GM12864 (cell line): ENCODE data around the gene FAM107B.

Experiments used
- DNase-seq: peaks from one replicate; pipeline ENCODE4 v3.0.0-alpha.2; 2011; ENCODE audit warnings: low read depth
- H3K4me3 ChIP-seq: 2 replicates; pipeline ENCODE4 v1.5.1; 2011; ENCODE audit warnings: mild to moderate bottlenecking, low read depth, low read length, control low read depth
- TF ChIP-seq, protein P1 (sequence below): IDR thresholded peaks from 2 replicates; pipeline ENCODE4 v1.5.1; 2011; ENCODE audit warnings: low read depth, mild to moderate bottlenecking, moderate library complexity, low read length, control low read depth, inconsistent platforms; ENCODE audit errors: missing control alignments

Gene FAM107B

DNA sequence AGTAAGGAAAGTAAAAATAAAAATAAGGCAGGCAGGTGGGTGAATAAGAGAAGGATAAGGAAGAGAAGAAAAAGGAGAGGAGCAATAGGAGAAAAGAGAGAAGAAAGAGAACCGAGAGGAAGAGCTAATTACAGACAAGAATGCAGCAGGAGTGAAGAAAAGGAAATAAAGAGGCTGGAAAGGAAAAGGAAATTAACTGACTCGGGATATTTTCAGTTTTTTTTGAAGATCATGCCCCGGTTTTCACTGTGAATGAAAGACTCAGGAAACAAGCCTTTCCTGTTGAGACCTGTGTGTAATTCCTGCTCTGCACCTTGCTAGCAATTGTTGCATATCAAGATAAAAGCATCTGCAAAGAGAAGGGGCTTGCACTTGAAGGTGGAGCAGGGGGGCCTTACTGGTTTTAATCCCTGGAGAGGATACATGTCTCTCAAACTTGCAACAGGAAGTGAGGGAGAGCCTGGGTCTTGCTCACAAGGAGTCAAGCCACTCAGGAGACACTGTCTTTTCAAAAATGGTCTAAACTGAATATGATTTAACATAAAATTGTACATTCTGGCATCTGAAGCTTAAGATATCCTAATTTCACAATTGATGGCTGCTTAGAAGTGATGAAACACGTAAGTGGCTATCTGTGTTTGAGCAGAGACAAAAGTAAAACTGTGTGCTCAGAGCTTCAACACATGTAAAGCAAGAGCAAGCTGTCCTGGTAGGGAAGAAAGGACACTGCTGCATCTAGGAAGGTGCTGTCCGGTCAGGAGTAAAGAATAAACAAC, 157.6 kb downstream of the FAM107B start:
- no peak for DNase-seq
- H3K4me3 ChIP-seq, result no peak overlapping the region
- TF ChIP-seq, protein P1, sequence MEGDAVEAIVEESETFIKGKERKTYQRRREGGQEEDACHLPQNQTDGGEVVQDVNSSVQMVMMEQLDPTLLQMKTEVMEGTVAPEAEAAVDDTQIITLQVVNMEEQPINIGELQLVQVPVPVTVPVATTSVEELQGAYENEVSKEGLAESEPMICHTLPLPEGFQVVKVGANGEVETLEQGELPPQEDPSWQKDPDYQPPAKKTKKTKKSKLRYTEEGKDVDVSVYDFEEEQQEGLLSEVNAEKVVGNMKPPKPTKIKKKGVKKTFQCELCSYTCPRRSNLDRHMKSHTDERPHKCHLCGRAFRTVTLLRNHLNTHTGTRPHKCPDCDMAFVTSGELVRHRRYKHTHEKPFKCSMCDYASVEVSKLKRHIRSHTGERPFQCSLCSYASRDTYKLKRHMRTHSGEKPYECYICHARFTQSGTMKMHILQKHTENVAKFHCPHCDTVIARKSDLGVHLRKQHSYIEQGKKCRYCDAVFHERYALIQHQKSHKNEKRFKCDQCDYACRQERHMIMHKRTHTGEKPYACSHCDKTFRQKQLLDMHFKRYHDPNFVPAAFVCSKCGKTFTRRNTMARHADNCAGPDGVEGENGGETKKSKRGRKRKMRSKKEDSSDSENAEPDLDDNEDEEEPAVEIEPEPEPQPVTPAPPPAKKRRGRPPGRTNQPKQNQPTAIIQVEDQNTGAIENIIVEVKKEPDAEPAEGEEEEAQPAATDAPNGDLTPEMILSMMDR, result no peak

DNA sequence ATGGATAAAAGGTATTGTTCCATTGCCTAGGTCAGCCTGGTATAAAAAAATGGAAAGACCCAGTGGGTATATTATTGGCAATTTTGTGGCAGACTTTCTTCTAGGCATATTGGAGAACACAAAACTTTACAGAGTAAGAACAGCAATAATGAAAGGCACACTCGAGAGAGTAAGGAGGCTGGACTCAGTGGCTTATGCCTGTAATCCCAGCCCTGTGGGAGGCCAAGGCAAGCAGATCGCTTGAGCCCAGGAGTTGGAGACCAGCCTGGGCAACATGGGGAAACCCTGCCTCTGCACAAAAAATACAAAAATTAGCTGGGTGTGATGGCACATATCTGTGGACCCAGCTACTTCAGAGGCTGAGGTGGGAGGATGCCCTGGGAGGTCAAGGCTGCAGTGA, 158.2 kb downstream of the FAM107B start:
- H3K4me3 ChIP-seq, result no peak overlapping the region
- DNase-seq, result no peak
- TF ChIP-seq, protein P1, result no peak

DNA sequence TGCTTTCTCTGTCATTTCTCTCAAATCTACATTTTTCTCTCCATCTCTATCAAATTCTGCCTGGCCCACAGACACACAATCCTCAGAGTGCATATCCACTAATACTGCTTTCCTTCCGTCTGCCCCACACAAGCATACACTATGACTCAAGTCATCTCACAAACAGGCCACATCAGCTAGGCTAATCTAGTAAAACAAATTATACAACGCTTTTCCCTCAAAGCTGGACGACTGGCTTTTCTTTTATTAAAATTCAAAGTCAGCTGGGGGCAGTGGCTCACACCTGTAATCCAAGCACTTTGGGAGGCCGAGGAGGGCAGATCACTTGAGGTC, 161.1 kb downstream of the FAM107B start:
- TF ChIP-seq, protein P1, result no peak
- no peak for DNase-seq
- no peak overlapping the region for H3K4me3 ChIP-seq

DNA sequence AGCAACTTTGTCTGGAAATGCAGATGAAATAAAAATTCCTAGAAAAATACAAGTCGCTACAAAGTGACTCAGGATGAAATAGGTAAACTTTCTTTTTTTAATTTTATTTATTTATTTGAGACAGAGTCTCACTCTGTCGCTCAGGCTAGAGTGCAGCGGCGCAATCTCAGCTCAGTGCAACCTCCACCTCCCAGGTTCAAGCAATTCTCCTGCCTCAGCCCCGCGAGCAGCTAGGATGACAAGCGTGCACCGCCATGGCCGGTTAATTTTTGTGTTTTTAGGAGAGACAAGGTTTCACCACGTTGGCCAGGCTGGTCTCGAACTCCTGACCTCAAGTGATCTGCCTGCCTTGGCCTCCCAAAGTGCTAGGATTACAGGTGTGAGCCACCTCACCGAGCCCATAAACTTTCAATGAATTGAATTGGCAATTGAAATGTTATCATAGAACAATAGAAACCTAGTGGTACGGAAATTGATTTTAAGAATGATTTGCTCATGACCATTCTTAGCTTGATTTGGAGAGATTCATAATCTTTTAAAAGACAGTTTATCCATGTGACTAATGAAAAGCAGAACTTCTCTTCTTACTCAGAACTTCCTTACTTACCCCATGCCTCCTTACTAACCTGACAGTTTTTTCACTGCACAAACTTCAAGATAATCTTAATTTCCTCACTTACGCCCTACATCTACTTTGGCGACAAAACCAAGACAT, 161.7 kb downstream of the FAM107B start:
- no peak overlapping the region for H3K4me3 ChIP-seq
- no peak for DNase-seq
- TF ChIP-seq, protein P1, result no peak

DNA sequence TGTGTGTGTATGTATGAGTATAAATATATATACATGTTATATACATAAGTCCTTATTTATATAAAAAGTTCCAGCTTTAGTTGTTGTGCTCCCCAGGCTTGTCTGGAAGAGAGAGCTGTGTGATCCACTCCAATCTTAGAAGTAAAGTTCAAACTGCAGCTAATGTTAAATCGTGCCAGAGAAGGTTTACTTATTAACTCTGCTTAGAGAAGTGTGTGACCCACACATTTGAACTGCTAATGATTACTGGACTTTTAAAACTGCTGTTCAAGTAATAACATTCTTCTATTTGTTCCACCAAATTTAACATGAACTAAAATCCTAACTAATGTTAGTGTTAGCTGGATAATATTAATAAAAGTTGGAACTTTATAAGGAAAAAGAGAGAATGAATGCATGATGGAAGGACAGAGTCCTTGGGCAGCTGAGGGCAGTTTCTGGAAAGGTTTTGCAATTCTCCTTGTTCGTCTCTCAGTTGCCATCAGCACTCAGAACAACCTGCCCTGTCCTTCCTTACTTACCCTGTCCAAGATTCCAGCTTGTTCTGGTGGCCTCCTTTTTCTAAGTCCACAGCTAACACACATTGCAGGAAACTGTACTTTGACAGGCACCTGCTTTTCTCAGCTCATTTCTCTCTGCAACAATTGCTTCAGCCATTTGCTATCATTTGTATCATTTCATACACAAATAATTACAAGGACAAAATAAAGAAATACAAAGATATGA, 162.6 kb downstream of the FAM107B start:
- TF ChIP-seq, protein P1, result no peak
- no peak for DNase-seq
- H3K4me3 ChIP-seq, result no peak overlapping the region

DNA sequence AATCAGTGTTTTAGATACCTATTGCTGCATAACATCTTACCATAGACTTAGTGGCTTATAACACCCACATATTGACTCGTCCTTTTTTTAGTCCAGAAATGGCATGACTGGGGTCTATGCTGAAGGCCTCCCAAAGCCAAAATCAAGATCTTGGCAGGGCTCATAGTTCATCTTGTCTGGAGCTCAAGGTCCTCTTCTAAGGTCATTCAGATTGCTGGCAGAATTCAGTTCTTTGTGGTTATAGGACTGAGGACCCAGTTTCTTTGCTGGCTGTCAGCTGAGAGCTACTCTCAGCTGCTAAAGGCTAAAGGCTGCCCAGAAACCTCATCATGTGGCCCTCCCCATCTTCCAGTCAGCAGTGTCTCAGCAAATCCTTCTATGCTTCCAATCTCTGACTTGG, 165.5 kb downstream of the FAM107B start:
- H3K4me3 ChIP-seq, result no peak overlapping the region
- no peak for DNase-seq
- TF ChIP-seq, protein P1, result no peak
